ENCODE data around the gene TUBAL3. TPM values are rescaled to one million over a fixed set of nuclear protein-coding genes. Genes with fewer than 3 reads are reported as not detected.

Gene TUBAL3
- total and polyA plus RNA-seq, 9 donors: 0.15 to 0.34 (median 0.15) TPM; not detected in 6

DNA sequence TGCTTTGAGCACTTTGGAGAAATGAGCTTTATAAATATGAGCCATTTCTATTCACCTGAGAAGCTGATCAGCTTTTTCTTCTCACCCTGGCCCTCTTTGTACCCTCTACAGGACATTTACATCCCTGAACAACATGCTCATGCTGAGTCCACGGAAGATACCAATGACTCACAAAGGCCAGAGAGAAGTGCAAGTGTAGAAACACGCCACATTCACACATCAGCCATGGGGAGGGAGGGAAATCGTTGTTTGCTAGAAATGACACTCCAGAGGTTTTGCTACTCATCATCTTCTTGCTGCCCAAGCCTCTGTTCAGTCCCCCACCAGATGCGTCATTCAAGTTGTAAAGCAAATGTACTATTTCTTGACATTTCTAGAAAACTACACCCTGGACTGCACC, 42.7 kb downstream of the TUBAL3 start:
- H3K4me3 ChIP-seq: no peak overlapping the region
- H3K4me1 ChIP-seq (ENCODE audit: insufficient read depth): no peaks in the 10 kb centered on the region
- H3K9me3 ChIP-seq: no peaks in the 10 kb centered on the region
- no peak overlapping the region for H3K27ac ChIP-seq
- H3K36me3 ChIP-seq: no peaks in the 10 kb centered on the region
- TF ChIP-seq POLR2A (IDR thresholded peaks at IDR 0.05): no peak
- no peak for TF ChIP-seq EP300 (IDR thresholded peaks at IDR 0.05)
- TF ChIP-seq, protein P1, sequence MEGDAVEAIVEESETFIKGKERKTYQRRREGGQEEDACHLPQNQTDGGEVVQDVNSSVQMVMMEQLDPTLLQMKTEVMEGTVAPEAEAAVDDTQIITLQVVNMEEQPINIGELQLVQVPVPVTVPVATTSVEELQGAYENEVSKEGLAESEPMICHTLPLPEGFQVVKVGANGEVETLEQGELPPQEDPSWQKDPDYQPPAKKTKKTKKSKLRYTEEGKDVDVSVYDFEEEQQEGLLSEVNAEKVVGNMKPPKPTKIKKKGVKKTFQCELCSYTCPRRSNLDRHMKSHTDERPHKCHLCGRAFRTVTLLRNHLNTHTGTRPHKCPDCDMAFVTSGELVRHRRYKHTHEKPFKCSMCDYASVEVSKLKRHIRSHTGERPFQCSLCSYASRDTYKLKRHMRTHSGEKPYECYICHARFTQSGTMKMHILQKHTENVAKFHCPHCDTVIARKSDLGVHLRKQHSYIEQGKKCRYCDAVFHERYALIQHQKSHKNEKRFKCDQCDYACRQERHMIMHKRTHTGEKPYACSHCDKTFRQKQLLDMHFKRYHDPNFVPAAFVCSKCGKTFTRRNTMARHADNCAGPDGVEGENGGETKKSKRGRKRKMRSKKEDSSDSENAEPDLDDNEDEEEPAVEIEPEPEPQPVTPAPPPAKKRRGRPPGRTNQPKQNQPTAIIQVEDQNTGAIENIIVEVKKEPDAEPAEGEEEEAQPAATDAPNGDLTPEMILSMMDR (IDR thresholded peaks at IDR 0.05): no peak
- H3K27me3 ChIP-seq: no peaks in the 10 kb centered on the region
- DNase-seq: no peak
- intact Hi-C loops (cut with DNase I): no loop called here
- WGBS, 3 donors: 82 to 90% (median 83%) methylated on average over 4 of the region's 4 CpGs

DNA sequence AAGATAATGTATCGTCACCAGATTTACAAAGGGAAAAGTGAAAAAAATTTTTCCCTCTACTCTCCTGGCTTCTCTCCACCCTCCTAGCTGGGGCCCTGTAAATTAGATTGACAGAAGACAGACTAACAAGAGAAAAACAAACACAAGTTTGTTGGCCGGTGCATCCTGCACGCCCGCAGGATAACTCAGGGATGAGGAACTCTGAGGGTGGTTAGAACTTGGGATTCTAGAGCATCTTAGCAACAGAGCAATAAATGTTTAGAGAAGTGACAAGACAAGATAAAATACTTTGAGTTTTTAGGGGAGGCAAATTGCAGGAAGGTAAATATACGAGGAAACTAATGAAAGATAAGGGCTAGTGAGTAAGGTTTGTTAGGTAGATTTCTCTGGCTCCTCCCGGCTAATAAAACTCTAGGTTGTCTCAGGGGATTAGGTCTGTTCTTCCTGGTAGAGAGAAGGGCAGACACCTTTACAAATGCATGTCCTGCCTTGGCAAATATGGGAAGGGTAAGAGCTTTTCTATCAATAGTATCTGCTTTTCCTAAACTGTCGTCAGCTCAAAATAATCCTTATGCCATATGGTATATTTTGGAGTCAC, 44.2 kb downstream of the TUBAL3 start:
- no peak for DNase-seq
- Histone ChIP-seq H3K4me3 (no peak overlapping the region), H3K9me3 (no peaks in the 10 kb centered on the region), H3K4me1 (ENCODE audit: insufficient read depth) (no peaks in the 10 kb centered on the region), H3K36me3 (no peaks in the 10 kb centered on the region), H3K27ac (no peak overlapping the region), H3K27me3 (no peaks in the 10 kb centered on the region)
- TF ChIP-seq POLR2A (IDR thresholded peaks at IDR 0.05) (no peak), EP300 (IDR thresholded peaks at IDR 0.05) (no peak)
- TF ChIP-seq, protein P1 (IDR thresholded peaks at IDR 0.05): no peak
- intact Hi-C loops (cut with DNase I): no loop called here
- WGBS, 3 donors: 9 to 20% (median 16%) methylated on average over 7 of the region's 7 CpGs

DNA sequence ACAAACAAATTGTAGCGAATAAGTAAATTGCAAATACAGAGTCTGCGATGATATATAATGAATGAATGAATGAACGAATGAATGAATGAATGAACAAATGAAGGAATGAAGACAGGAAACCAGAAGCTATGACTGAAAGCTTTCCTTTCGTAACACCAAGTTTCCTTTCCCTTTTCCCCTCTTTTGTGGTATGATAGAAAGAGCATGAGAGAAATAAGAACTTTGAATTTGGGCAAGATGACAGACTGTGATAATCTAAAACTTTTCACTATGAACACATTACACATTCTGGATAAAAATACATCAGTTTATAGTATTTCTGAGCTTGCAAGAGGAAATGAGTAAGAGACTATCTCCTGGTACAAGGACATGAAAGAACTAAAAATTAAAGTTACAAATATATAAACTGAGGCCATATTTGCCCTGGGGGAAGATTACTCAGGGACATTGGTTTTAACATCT, 48.3 kb downstream of the TUBAL3 start:
- DNase-seq: no peak
- Histone ChIP-seq H3K4me3 (no peak overlapping the region), H3K27me3 (no peaks in the 10 kb centered on the region), H3K4me1 (ENCODE audit: insufficient read depth) (no peaks in the 10 kb centered on the region), H3K9me3 (no peaks in the 10 kb centered on the region), H3K27ac (no peak overlapping the region), H3K36me3 (no peaks in the 10 kb centered on the region)
- TF ChIP-seq, protein P1 (IDR thresholded peaks at IDR 0.05): no peak
- intact Hi-C loops (cut with DNase I): no loop called here
- WGBS, 3 donors: 78 to 84% (median 79%) methylated on average over 4 of the region's 4 CpGs

DNA sequence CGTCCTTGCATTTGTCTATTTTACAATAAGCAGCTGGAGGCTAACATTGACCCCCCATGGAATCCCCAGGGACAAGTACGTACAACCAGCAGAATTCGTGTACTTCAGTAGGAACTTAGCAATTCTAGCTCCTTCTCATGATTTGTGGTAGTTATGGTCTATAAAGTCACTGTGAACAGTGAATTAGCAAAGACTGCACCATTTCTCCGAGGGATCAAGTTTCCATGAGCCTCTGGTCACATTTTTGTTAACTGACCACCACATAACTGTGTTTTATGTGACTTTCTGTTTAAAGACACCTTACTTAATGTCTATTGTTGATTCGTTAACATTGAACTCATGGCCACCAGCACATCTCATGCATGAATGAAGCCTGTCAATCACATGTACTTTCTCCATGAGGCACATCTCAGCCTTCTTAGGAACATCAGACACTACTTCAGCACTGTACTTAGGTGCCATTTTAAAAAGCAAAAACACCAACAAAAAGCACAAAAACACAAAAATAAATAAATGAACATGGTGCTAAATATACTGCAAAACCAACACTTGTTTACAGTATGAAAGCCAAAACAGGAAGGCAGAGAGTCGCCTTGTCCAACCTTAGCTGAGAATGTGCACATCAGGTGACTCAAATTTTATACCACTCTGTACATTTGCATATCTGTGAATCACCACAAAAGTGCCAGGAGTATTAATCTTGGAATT, 48.9 kb downstream of the TUBAL3 start:
- no peak for DNase-seq
- Histone ChIP-seq H3K4me1 (ENCODE audit: insufficient read depth) (no peaks in the 10 kb centered on the region), H3K36me3 (no peaks in the 10 kb centered on the region), H3K9me3 (no peaks in the 10 kb centered on the region), H3K4me3 (no peak overlapping the region), H3K27ac (no peak overlapping the region), H3K27me3 (no peaks in the 10 kb centered on the region)
- TF ChIP-seq, protein P1 (IDR thresholded peaks at IDR 0.05): no peak
- TF ChIP-seq EP300 (IDR thresholded peaks at IDR 0.05): no peak
- TF ChIP-seq POLR2A (IDR thresholded peaks at IDR 0.05): no peak
- intact Hi-C loops (cut with DNase I): no loop called here
- WGBS, 3 donors: 67 to 85% (median 76%) methylated on average over 6 of the region's 6 CpGs

Measured in ovary (tissue), 9 donors.